ENCODE data around the gene IKZF1.

The IKZF1 gene

DNA sequence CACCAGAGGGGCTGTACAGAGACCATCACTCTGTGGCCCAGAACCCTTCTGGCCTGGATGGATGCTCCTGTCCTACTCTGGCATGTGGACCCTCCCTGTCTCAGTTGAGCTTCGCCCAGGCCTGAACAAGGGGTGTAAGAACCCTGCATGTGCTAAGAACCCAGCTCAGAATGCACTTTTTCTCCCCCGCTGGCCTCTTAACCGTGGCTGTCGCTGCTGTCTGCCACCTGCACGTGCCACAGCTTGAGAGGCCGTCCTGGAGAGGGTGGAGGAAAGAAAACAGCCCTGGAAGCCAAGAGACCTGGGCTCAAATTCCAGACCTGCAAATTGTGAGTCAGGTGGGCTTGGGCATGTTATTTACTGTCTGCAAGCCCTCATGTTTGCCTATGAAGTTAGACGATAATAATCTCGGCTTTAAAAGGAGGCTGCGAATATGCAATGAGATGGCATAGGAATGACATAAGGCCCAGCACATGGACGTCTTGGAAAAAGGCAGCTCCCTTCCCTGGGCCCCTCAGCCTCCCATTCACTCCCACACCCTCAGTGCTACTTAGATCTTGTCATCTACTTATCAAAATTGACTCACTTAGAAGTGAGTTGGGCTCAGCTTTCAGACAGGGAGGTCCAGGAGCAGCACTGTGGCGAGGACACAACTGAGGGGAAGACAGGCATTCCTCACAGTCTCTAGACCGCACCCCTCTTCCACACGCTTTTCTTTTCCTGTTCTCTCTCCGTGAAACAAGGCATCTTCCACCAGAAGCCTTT is 114.2 kb downstream of the IKZF1 start:
- DNase-seq: no peak

DNA sequence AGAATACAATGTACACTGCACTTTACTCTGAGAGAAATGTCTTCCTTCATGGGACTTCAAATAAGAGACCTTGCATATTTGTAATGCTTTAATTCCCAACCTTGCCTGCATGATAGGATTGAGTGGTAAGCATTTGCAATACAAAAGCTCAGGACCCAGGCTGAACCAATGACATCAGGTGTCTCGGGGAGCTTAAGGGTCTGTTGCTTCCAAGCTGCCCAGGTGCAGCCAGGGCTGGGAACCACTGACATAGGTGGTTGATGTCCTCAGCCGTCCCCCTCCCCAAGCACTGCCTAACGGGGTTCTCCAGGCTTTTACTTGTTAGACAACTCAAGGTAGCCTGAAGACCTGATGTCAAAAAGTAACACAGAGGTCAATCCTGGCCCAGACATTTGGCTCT is 116.5 kb downstream of the IKZF1 start:
- DNase-seq: no peak

DNA sequence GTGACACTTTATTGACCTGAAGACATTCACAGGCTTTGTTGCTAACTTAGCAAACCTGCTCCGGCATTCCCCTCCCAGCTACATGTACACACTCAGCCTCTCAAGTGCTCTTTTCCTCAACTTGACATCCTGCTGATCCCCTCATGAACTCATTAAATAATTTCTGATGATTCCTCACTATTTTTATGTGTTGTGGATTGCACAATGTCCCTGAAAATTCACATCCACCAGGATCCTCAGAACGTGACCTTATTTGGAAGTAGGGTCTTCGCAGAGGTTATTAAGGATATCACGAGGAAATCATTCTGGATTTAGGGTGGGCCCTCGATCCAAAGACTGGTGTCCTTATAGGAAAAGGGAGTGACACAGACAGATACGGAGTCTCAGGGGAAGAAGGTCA is 118.3 kb downstream of the IKZF1 start:
- DNase-seq: no peak

DNA sequence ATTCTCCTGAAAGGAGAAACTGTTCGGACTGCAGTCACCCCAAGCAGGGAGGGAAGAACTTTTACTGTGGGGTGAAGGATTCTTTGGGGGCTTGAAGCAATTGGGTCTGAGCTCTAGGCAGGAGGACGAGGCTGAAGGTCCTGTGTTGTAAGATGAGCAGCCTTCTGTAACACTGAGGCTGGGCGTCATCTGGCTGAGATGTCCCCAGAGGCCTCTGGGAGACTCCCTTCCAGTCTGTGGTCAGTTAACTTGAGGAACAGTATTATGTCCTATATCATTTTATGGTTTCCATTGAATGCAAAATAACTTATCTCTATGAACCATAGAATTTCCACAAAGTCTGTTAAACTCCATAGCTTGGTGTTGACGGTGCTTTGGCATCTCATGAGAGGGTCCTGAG is 119.3 kb downstream of the IKZF1 start:
- DNase-seq: no peak

DNA sequence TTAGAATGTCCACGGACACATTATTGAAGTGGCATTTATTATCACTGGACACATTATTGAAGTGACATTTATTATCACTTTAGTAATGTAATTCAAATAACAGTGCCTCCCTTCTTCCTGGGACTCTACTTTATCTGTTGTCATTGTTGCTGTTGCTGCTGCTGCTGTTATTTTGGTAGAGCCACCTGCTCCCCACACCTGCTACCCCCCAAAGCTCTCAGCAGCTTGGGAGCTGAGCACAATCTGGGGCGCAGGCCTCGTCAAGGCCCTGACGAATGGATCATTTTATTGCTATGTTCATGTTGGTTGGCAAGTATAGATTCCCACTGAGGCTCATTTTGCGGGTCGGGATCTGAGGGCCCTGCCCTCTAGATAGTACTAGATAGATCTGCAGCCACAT is 120.8 kb downstream of the IKZF1 start:
- DNase-seq: no peak

DNA sequence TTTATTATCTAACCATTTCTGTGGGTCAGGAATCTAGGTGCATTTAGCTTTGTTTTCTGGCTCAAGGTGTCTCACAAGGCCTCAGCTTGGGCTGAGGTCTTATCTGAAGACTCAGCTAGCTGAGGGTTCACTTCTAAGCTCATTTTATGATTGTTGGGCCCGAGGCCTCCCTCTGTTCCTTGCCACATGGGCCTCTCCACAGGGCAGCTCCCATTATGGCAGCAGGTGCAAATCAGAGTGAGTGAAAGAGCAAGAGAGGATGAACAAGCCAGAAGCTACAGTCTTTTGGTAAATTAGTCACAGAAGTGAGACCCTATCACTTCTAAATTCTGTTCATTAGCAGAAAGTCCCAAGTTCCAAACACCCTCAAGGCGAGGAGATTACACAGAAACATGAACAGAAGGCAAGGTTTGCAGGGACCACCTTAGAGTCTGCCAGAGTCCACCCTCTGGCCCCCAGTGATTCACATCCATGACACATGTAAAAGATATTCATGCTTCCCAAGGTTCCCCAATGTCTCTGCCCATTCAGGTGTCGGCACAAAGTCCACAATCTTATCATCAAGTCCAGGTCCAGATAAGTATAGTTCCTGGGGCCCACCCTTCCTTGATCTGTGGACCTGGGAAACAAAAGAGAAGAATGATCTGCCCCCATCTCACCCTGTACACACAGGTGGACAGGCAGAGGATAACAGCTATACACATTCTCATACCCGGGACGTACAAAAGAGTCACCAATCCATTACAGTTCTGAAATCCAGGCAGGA is 121.9 kb downstream of the IKZF1 start:
- no peak for DNase-seq

DNA sequence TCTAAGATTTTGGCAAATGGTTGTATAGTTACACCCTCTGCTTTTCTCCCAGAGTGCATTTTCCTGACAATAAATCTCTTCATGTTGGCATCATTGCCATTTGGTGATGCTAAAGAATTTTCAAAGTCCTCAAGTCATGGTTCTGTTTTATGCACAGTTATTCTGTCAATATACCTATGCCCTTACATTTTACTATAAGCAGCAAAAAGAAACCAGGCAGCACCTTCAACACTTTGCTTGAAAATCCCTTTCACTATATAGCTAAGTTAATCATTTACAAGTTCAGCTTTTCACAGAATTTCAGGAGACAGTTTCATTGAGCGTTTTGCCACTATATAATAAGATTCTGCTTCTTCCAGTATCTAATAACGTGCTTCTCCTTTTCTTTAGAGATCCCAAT is 123.0 kb downstream of the IKZF1 start:
- no peak for DNase-seq

DNA sequence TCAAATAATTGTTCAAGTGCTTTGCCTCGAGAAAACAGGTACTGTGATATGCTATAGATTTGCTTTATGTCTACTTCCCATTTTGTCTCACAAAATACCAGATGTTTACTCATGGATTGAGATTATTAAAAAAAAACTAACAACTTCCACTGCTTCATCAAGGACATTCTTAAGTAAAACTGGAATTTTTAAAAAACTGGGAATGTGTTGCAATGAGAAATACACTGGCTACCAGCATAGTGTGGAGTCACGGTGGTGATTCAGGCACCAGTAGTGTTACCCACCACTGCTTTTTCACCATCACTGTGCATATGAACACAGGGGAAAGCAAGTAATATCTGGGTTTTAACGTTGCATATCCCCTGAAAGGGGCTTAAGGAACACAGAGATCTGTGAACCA is 124.4 kb downstream of the IKZF1 start:
- no peak for DNase-seq

DNA sequence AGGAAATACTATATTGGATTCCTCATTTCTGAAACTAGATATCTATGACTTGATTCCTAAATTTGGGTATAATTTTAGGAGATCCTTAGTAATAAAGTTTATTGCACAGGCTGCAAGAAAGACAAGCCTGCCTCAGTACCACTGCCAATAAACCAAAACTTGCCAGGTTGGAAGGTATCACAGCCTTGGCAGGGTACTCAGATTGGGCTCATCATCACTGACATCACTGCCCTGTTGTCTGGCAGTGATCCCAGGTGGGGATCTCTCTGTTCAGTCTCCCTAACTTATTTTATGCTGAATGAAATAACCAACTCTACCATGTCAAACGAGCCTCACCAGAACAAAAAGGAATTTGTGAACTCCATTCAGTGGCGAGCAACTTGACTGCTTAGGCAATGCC is 126.8 kb downstream of the IKZF1 start:
- DNase-seq: no peak

DNA sequence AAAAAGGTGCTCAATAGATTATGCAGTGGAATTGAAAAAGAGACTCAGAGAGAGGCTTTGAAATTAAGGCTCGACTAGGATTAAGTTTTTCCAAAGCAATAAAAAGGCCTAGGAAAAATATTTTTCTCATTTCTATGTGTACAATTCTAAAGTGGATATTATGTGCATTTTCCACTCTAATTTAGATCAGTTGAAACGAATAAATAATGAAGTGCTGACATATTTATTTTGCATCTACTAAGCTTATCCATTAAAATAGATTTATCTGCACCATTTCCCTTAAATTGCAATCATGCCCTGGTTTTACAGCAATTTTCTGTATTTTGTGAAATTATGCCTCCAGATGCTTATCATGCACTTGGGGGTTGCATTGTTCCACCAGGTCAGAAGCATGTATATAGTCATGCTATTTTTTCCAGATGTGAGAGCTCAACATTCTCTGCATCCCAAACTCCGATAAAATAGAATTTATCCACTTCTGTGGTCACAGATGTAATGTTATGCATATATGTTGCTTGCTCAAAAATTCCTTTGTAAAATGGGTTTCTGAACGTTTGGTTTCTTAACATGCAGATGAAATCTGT is 127.3 kb downstream of the IKZF1 start:
- DNase-seq: no peak

DNA sequence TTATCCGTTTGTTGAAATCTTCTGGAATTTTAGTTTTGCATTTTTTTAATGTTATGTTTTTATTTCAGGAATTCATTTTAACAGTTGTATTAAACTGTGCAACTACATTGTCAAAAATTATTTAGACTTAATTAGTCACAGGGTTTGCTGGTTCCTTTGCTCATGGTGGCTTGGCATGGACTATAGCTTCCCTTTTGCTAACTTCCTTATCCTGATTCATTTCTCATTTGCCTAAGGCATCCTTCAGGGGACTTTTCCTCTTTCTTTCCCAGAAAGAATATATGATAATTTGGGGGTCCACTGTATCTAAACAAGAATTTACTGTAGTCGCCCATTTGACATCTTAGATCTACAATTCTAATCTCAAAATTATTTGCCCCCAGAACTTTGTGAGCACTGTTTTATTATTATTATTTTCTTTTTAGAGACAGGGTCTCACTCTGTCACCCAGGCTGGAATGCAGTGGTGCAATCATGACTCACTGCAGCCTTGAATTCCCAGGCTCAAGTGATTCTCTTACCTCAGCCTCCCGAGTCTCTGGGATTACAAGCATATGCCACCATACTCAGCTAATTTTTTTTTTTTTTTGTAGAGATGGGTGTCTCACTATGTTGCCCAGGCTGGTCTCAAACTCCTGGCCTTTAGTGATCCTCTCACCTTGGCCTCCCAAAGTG is 131.8 kb downstream of the IKZF1 start:
- DNase-seq: peak; percentile 65

DNA sequence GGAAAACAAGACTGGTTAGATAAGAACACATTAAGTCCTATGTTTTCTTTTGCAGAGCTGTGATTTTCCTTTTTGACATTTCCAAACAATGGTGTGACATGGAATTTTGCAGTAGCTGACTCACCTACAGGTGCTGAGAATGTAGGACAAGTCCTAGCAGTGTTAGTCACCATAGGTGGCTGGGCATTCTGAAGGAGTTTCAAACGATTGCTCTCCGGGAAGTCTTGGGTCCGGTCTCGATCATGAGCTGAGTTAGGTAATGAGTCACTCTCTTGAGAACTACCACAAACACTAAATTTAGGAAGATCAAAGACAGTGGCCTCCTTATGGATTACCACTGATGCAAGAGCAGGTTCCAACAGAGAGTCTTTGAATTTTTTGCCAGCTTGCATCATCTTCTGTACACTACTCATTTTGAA is 142.0 kb downstream of the IKZF1 start:
- peak; percentile 90 for DNase-seq

DNA sequence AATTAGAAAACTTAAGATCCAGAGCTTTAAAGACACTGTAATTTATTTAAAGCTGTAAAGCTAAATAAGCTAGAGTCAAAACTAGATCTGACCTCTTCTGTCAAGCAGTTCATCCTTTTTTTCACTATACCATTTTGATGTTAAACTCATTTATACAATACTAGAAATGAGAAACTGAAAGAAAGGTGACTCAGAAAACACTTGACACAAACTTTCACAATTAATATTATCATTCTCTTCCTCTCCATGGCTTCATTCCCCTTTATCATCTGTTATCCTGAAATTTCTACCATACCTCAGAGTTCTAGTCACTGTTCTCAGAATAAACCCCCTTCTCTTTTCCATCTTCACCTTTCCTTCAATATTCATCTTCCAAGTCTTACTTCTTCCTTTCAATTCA is 144.3 kb downstream of the IKZF1 start:
- no peak for DNase-seq

DNA sequence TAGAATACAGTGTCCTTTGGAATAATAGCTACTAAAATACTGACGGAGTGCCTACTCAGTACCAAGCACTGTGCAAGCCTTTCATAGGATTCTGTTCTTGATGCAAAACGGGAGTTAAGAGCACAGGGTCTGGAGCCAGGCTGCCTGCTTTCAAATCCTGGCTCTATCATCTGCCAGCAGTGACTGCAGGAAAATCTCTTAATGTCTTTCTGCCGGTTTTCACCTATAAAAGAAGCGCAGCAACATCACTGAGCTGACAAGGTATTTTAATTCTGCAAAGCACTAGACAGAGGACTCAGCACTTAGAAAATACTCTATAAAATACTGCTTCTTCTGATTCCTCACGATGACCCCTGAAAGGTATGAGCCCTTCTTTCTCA is 145.0 kb downstream of the IKZF1 start:
- DNase-seq: peak; percentile 1

DNA sequence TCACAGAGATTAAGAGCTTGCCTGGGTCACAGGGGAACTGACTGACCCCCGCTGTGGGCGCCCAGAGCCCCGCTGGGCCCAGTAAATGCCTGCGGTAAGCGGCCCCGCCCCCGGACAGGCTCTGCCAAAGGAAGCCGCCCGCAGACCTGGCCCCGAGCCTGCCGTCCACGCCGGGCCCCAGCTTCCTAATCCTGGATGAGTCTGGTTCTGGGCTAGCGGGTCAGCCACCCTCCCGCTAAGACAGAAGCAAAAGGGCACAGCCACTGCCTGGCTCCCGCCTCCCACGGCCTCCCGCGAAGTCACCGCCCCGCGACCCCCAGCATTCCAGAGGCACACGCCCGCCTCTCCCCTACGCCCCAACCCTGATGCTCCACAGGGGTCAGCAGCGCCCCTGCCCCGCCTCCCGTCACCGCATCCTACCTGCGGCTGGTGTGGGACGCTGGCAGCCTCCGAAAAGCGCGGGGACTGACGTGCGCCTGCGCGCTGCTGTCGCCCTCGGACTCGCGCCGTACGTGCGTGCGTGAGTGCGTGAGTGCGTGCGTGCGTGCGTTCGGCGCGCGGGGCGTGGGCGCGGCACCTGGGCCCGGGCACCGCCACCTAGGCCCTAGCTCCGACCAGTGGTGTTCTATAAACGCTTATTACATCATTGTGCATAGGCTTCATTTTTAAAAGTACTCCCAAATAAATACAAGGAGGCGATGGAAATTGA is 145.5 kb downstream of the IKZF1 start, which contains the start of gene FIGNL1:
FIGNL1 (minus strand) TSS at position 470 of the 709 bp plus-strand sequence. CDS start 3,063 bp downstream, outside the sequence.
- DNase-seq: peak; percentile 71

DNA sequence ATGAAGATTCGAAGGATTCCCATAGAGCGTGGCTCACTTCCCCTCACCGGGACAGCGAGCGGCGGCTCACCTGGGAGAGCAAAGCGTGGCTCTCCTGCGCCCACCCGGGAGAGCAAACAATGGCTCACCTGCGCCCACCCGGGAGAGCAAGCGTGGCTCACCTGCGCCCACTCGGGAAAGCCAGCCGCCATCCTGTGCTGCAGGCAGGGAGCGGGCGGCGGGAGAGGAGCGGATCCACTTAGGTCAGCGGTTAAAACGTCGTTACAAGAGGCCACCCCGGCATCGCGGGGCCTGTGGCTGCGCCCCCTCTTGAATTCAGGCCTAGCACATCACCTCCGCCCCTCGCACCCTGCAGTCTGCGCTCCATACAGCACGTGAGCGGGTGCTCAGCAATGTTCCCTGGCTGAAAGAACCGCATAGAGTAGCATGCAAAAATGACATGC is 146.1 kb downstream of the IKZF1 start:
- DNase-seq: no peak

All from HCEC 1CT (cell line).